COR-L47 (cell line): ENCODE results near the gene TRPV2.
"Not testable (repeated sequence)": the region's sequence is repeated elsewhere in the genome, so short reads cannot be mapped to it uniquely, and the experiment has no call there.

Experiments
- DNase-seq: peaks from one replicate; lab custom pipeline; 2025; lab: John Stamatoyannopoulos, UW

TRPV2 gene

GRCh38 chr17:16415031-16415924, at the start of gene TRPV2:
TSS of gene TRPV2 (plus strand) at chr17:16415571. CDS start at chr17:16417669, 2,098 bp downstream.
- DNase-seq = no peak

GRCh38 chr17:16371742-16372141, 43.6 kb upstream of the TRPV2 start:
- DNase-seq = no peak

- DNase-seq = no peak
Measured at GRCh38 chr17:16374146-16374938, 41.0 kb upstream of the TRPV2 start.

GRCh38 chr17:16377941-16378341, 37.4 kb upstream of the TRPV2 start:
- no peak for DNase-seq

- no peak for DNase-seq
Measured at GRCh38 chr17:16378636-16379282, 36.6 kb upstream of the TRPV2 start.

- DNase-seq = no peak
Measured at GRCh38 chr17:16379654-16380053, 35.7 kb upstream of the TRPV2 start.

- DNase-seq = peak; percentile 91
Measured at GRCh38 chr17:16380640-16381495, 34.5 kb upstream of the TRPV2 start, which contains the start of gene UBB. TSS of gene UBB (plus strand) at chr17:16381091. CDS start at chr17:16381908, 817 bp downstream.

- no peak for DNase-seq
Measured at GRCh38 chr17:16381496-16381820, 33.9 kb upstream of the TRPV2 start.

GRCh38 chr17:16383216-16383615, 32.2 kb upstream of the TRPV2 start:
- DNase-seq = no peak

GRCh38 chr17:16383772-16384287, 31.5 kb upstream of the TRPV2 start:
- DNase-seq = no peak

GRCh38 chr17:16384557-16384956, 30.8 kb upstream of the TRPV2 start:
- no peak for DNase-seq

- DNase-seq = not testable (repeated sequence)
Measured at GRCh38 chr17:16386126-16386507, 29.3 kb upstream of the TRPV2 start.

GRCh38 chr17:16391451-16391850, 23.9 kb upstream of the TRPV2 start:
- DNase-seq = no peak

- DNase-seq = not testable (repeated sequence)
Measured at GRCh38 chr17:16392491-16392890, 22.9 kb upstream of the TRPV2 start.

GRCh38 chr17:16395887-16396286, 19.5 kb upstream of the TRPV2 start:
- not testable (repeated sequence) for DNase-seq

- DNase-seq = not testable (repeated sequence)
Measured at GRCh38 chr17:16396693-16397092, 18.7 kb upstream of the TRPV2 start.

- no peak for DNase-seq
Measured at GRCh38 chr17:16398270-16399267, 16.8 kb upstream of the TRPV2 start.

- not testable (repeated sequence) for DNase-seq
Measured at GRCh38 chr17:16403847-16404246, 11.5 kb upstream of the TRPV2 start.

- no peak for DNase-seq
Measured at GRCh38 chr17:16406742-16407674, 8.4 kb upstream of the TRPV2 start.
